HepG2 (cell line): ENCODE results near the gene FSIP1. TPM values are rescaled to one million over a fixed set of nuclear protein-coding genes. Genes with fewer than 3 reads are reported as not detected.

Experiments used
- ARID3A ChIP-seq: IDR thresholded peaks from 2 replicates; pipeline ENCODE4 v1.6.1; 2012; ENCODE audit warnings: low read depth, low read length, improper control_type of control experiment
- ELF3 ChIP-seq: IDR thresholded peaks from 2 replicates; pipeline ENCODE4 v1.6.1; 2016; ENCODE audit warnings: missing genetic modification reagents, missing compliant biosample characterization
- ERF ChIP-seq: IDR thresholded peaks from 2 replicates; pipeline ENCODE4 v1.6.1; 2018; ENCODE audit warnings: missing biosample characterization, missing genetic modification reagents
- ETV5 ChIP-seq: IDR thresholded peaks from 2 replicates; pipeline ENCODE4 v1.6.1; 2018; ENCODE audit warnings: missing biosample characterization, missing genetic modification reagents, inconsistent platforms, borderline replicate concordance
- FOSL2 ChIP-seq: sonication (generic); formaldehyde crosslinking; IDR thresholded peaks from 2 replicates; pipeline ENCODE4 v1.4.0; 2020; ENCODE audit warnings: missing genetic modification reagents
- FOXO1 ChIP-seq: sonication (generic); formaldehyde crosslinking; IDR thresholded peaks from 2 replicates; pipeline ENCODE4 v1.4.0; 2020; ENCODE audit warnings: missing genetic modification reagents
- GABPA ChIP-seq, 2 experiments: IDR thresholded peaks; 2 replicates each; pipeline ENCODE4 v1.6.1; 2011 to 2016; ENCODE audit warnings: low read depth in 2 of 2, low read length in 1 of 2, missing biosample characterization in 1 of 2, missing genetic modification characterization in 1 of 2
- GABPB1 ChIP-seq: IDR thresholded peaks from 2 replicates; pipeline ENCODE4 v1.6.1; 2016; ENCODE audit warnings: mild to moderate bottlenecking, missing genetic modification reagents, moderate library complexity, missing compliant biosample characterization
- HOXA3 ChIP-seq: sonication (generic); formaldehyde crosslinking; IDR thresholded peaks from 2 replicates; pipeline ENCODE4 v1.5.0; 2020; ENCODE audit warnings: missing genetic modification reagents
- IKZF4 ChIP-seq: sonication (generic); formaldehyde crosslinking; IDR thresholded peaks from 2 replicates; pipeline ENCODE4 v1.5.1; 2020; ENCODE audit warnings: borderline replicate concordance, mild to moderate bottlenecking, low read depth, missing genetic modification reagents; ENCODE audit errors: not compliant biosample characterization
- JUN ChIP-seq: sonication (generic); formaldehyde crosslinking; IDR thresholded peaks from 2 replicates; pipeline ENCODE4 v1.4.0; 2020; ENCODE audit warnings: mild to moderate bottlenecking, missing genetic modification reagents
- MBD4 ChIP-seq: IDR thresholded peaks from 2 replicates; pipeline ENCODE4 v1.6.1; 2012; ENCODE audit warnings: low read length, inconsistent platforms, borderline replicate concordance
- PREB ChIP-seq: sonication (generic); formaldehyde crosslinking; IDR thresholded peaks from 2 replicates; pipeline ENCODE4 v1.4.0; 2020; ENCODE audit warnings: missing genetic modification reagents
- RCOR2 ChIP-seq: IDR thresholded peaks from 2 replicates; pipeline ENCODE4 v1.6.1; 2016; ENCODE audit warnings: missing biosample characterization, missing genetic modification reagents
- SOX13 ChIP-seq, 3 experiments: fragments of 450-650 bp in 1 of 3; sonication (generic) in 1 of 3; formaldehyde crosslinking in 1 of 3; IDR thresholded peaks in 2 of 3; conservative IDR thresholded peaks in 1 of 3; 2 replicates each; pipeline versions ENCODE4 v1.5.0 to v1.6.1; 2016 to 2020; ENCODE audit warnings: antibody characterized with exemption in 1 of 3, mild to moderate bottlenecking in 1 of 3, missing compliant biosample characterization in 1 of 3, missing genetic modification reagents in 1 of 3, moderate library complexity in 1 of 3
- TRAFD1 ChIP-seq: sonication (generic); formaldehyde crosslinking; IDR thresholded peaks from 2 replicates; pipeline ENCODE4 v1.5.1; 2020; ENCODE audit warnings: missing genetic modification reagents, mild to moderate bottlenecking, borderline replicate concordance
- ZBTB25 ChIP-seq: IDR thresholded peaks from 2 replicates; pipeline ENCODE4 v1.6.1; 2018; ENCODE audit warnings: missing genetic modification reagents
- ZGPAT ChIP-seq: IDR thresholded peaks from 2 replicates; pipeline ENCODE4 v1.6.1; 2016; ENCODE audit warnings: mild to moderate bottlenecking
- ZKSCAN5 ChIP-seq: sonication (generic); formaldehyde crosslinking; IDR thresholded peaks from 2 replicates; pipeline ENCODE4 v1.5.1; 2020; ENCODE audit warnings: mild to moderate bottlenecking, missing genetic modification reagents
- ZNF20 ChIP-seq: sonication (generic); formaldehyde crosslinking; IDR thresholded peaks from 2 replicates; pipeline ENCODE4 v1.4.0; 2020; ENCODE audit warnings: mild to moderate bottlenecking, moderate library complexity, missing genetic modification reagents
- ZNF207 ChIP-seq: fragments of 450-650 bp; IDR thresholded peaks from 2 replicates; pipeline ENCODE4 v1.6.1; 2016; ENCODE audit warnings: antibody characterized with exemption, borderline replicate concordance
- ZNF605 ChIP-seq: sonication (generic); formaldehyde crosslinking; IDR thresholded peaks from 2 replicates; pipeline ENCODE4 v1.8.0; 2022; ENCODE audit warnings: mild to moderate bottlenecking, missing genetic modification reagents
- ZNF792 ChIP-seq: IDR thresholded peaks from 2 replicates; pipeline ENCODE4 v1.6.1; 2016
- polyA plus RNA-seq, 8 experiments: library from polyadenylated mRNA; depleted of rRNA in 3 of 8; stranded (reverse) in 7 of 8; unstranded in 1 of 8; fragments of >200 nt; fragmentation: Illumina TruSeq in 4 of 8; extraction: Trizol in 4 of 8; gene quantifications; 2 replicates each; pipeline versions ENCODE4 v1.2.1 to v1.2.3, GENCODE V29; 2011 to 2016; ENCODE audit warnings: low read depth in 4 of 8, missing spikeins in 1 of 8, mixed read lengths in 1 of 8; ENCODE audit not compliant: insufficient read depth in 1 of 8
- total RNA-seq, 5 experiments: library from RNA; depleted of rRNA; stranded (reverse); fragments of >200 nt; fragmentation: Illumina TruSeq; extraction: Trizol; gene quantifications; 2 replicates each; pipeline ENCODE4 v1.2.3, GENCODE V29; 2016; ENCODE audit warnings: low read depth in 1 of 5

Gene FSIP1
- total and polyA plus RNA-seq, 2 of the 13 experiments (the other 11 are each of a cell fraction or from before 2014, with no cell fraction given) = 0.18 TPM; not detected in 1

- TF ChIP-seq HOXA3 (CRISPR knock-in tag) (peak; percentile 48; the same call in 1 of the 2 replicates), IKZF4 (CRISPR knock-in tag) (no peak), ZNF207 (no peak), RCOR2 (CRISPR knock-in tag) (peak; percentile 30; the same call in 1 of the 2 replicates), FOSL2 (CRISPR knock-in tag) (peak; percentile 67), ELF3 (CRISPR knock-in tag) (peak; percentile 40), ERF (CRISPR knock-in tag) (peak; percentile 35; the same call in 1 of the 2 replicates), ZBTB25 (0 out of 2 replicates have a peak, but pooled peaks have one; percentile 24), ZNF605 (0 out of 2 replicates have a peak, but pooled peaks have one; percentile 22), ZGPAT (CRISPR knock-in tag) (0 out of 2 replicates have a peak, but pooled peaks have one; percentile 24), ETV5 (CRISPR knock-in tag) (peak; percentile 55; the same call in 1 of the 2 replicates), ZKSCAN5 (no peak), ZNF792 (peak; percentile 50; the same call in 1 of the 2 replicates), PREB (no peak), GABPA (IDR thresholded peaks at IDR 0.05; ENCODE audit: low read depth, low read length) (peak; percentile 48), GABPA (CRISPR knock-in tag; IDR thresholded peaks at IDR 0.05; ENCODE audit: low read depth) (peak; percentile 84), GABPB1 (CRISPR knock-in tag) (peak; percentile 66; the same call in 1 of the 2 replicates), MBD4 (no peak), JUN (CRISPR knock-in tag) (0 out of 2 replicates have a peak, but pooled peaks have one; percentile 50), TRAFD1 (CRISPR knock-in tag) (no peak), ARID3A (peak; percentile 73), SOX13 (IDR thresholded peaks at IDR 0.05) (no peak), SOX13 (CRISPR knock-in tag; conservative IDR thresholded peaks at IDR 0.05 in 1 of 2, IDR thresholded peaks at IDR 0.05 in 1 of 2) (0 out of 4 replicates have a peak, but pooled peaks of 1 of the 2 experiments have one; percentile 23), ZNF20 (CRISPR knock-in tag) (no peak), FOXO1 (peak; percentile 80; the same call in 1 of the 2 replicates)
These were observed 4.8 kb upstream of the FSIP1 start (continued) for GRCh38 chr15:39787479-39787878.
